SK-N-SH treated with all-trans-retinoic acid at 6 μM for 48 hours (cell line): ENCODE data around the gene SLC35B2.

Experiments
- ATAC-seq: fragments of 200-7000 bp; cut with Tn5 transposase; 3 replicates; pipeline ENCODE4 v1.9.1; 2020; ENCODE audit warnings: mild to moderate bottlenecking, moderate library complexity
- ARNTL ChIP-seq: fragments of 450-650 bp; formaldehyde crosslinking; IDR thresholded peaks from 2 replicates; pipeline ENCODE4 v1.5.0; 2020; ENCODE audit warnings: low read depth, mild to moderate bottlenecking, moderate library complexity, borderline replicate concordance
- BACH2 ChIP-seq: fragments of 250-450 bp; sonication (Bioruptor Pico); IDR thresholded peaks from 2 replicates; pipeline ENCODE4 v1.9.0; 2021; ENCODE audit warnings: mild to moderate bottlenecking, borderline replicate concordance
- CSDC2 ChIP-seq: fragments of 250-450 bp; sonication (Bioruptor Pico); IDR thresholded peaks from 2 replicates; pipeline ENCODE4 v1.5.0; 2020; ENCODE audit warnings: mild to moderate bottlenecking, moderate library complexity
- OSR1 ChIP-seq: fragments of 250-450 bp; sonication (Bioruptor Pico); IDR thresholded peaks from 2 replicates; pipeline ENCODE4 v1.8.0; 2022; ENCODE audit warnings: moderate library complexity, mild to moderate bottlenecking, inconsistent platforms
- PATZ1 ChIP-seq: fragments of 250-450 bp; sonication (Bioruptor Pico); IDR thresholded peaks from 2 replicates; pipeline ENCODE4 v1.8.0; 2020; ENCODE audit warnings: mild to moderate bottlenecking, moderate library complexity, borderline replicate concordance
- PPARA ChIP-seq: fragments of 250-450 bp; sonication (Bioruptor Pico); IDR thresholded peaks from 2 replicates; pipeline ENCODE4 v1.5.0; 2020; ENCODE audit warnings: mild to moderate bottlenecking, borderline replicate concordance
- RARB ChIP-seq: fragments of 250-450 bp; sonication (Bioruptor Pico); IDR thresholded peaks from 2 replicates; pipeline ENCODE4 v1.8.0; 2021; ENCODE audit warnings: mild to moderate bottlenecking, moderate library complexity
- SNAI2 ChIP-seq: fragments of 250-450 bp; sonication (Bioruptor Pico); IDR thresholded peaks from 2 replicates; pipeline ENCODE4 v1.5.0; 2020; ENCODE audit warnings: mild to moderate bottlenecking, moderate library complexity
- ZC3H10 ChIP-seq: fragments of 250-450 bp; sonication (Bioruptor Pico); IDR thresholded peaks from 2 replicates; pipeline ENCODE4 v1.5.1; 2021; ENCODE audit warnings: mild to moderate bottlenecking, moderate library complexity
- ZFP3 ChIP-seq: fragments of 250-450 bp; sonication (Bioruptor Pico); IDR thresholded peaks from 2 replicates; pipeline ENCODE4 v1.5.0; 2020; ENCODE audit warnings: mild to moderate bottlenecking, moderate library complexity
- ZFP30 ChIP-seq: fragments of 450-650 bp; formaldehyde crosslinking; IDR thresholded peaks from 2 replicates; pipeline ENCODE4 v1.5.0; 2022; ENCODE audit warnings: mild to moderate bottlenecking, moderate library complexity
- ZNF70 ChIP-seq: fragments of 450-650 bp; formaldehyde crosslinking; IDR thresholded peaks from 2 replicates; pipeline ENCODE4 v1.5.0; 2020; ENCODE audit warnings: mild to moderate bottlenecking, moderate library complexity
- ZNF8 ChIP-seq: fragments of 450-650 bp; formaldehyde crosslinking; IDR thresholded peaks from 2 replicates; pipeline ENCODE4 v1.5.0; 2020; ENCODE audit warnings: mild to moderate bottlenecking, moderate library complexity
- TF ChIP-seq, protein P1 (sequence below): fragments of 250-450 bp; sonication (Bioruptor Pico); IDR thresholded peaks from 2 replicates; pipeline ENCODE4 v1.5.1; 2021; ENCODE audit warnings: mild to moderate bottlenecking, moderate library complexity
- TF ChIP-seq, protein P2 (sequence below): fragments of 250-450 bp; sonication (Bioruptor Pico); IDR thresholded peaks from 2 replicates; pipeline ENCODE4 v1.5.1; 2020; ENCODE audit warnings: low read depth, mild to moderate bottlenecking, moderate library complexity

The SLC35B2 gene

GRCh38 chr6:44251576-44252524, 5.5 kb downstream of the SLC35B2 start (continued):
- TF ChIP-seq, protein P1, sequence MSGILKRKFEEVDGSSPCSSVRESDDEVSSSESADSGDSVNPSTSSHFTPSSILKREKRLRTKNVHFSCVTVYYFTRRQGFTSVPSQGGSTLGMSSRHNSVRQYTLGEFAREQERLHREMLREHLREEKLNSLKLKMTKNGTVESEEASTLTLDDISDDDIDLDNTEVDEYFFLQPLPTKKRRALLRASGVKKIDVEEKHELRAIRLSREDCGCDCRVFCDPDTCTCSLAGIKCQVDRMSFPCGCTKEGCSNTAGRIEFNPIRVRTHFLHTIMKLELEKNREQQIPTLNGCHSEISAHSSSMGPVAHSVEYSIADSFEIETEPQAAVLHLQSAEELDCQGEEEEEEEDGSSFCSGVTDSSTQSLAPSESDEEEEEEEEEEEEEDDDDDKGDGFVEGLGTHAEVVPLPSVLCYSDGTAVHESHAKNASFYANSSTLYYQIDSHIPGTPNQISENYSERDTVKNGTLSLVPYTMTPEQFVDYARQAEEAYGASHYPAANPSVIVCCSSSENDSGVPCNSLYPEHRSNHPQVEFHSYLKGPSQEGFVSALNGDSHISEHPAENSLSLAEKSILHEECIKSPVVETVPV (CRISPR knock-in tag) = no peak
- TF ChIP-seq PATZ1 (CRISPR knock-in tag) = no peak

DNA sequence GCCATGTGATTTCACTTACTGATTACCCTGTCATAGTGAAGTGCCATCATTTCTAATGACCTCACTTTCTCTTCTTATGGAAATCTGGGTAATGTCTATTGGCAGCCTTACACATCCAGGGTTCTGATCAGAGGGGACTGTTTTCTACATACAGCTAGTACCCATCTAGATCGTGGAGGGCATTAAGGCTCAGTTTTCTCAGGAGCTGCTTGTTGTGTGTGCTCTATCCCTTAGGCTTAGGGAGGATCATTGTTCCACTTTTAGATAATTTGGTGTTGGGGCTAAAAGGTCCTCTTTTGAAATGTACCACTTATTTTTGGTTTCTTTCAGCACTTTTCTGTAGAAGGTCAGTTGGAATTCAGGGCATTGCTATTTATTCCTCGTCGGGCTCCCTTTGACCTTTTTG, 6.6 kb downstream of the SLC35B2 start:
- no peak for ATAC-seq
- TF ChIP-seq ARNTL (CRISPR knock-in tag) (no peak), SNAI2 (CRISPR knock-in tag) (no peak), ZNF70 (CRISPR knock-in tag) (no peak), OSR1 (CRISPR knock-in tag) (no peak)

DNA sequence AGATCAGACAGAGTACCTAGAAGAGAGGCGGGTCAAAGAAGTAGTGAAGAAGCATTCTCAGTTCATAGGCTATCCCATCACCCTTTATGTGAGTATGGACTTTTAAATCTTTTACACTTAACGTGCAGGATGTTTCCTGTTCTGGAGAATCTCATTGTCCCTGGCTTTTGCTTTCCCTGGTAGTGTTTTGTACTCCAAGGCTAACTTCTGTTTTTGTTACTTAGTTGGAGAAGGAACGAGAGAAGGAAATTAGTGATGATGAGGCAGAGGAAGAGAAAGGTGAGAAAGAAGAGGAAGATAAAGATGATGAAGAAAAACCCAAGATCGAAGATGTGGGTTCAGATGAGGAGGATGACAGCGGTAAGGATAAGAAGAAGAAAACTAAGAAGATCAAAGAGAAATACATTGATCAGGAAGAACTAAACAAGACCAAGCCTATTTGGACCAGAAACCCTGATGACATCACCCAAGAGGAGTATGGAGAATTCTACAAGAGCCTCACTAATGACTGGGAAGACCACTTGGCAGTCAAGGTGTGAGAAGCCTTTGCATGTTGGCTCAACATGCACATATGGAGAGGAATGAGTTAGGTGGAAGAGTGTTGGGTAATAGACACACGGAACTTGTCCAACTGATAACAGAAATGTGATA, 7.1 kb downstream of the SLC35B2 start:
- no peak for ATAC-seq
- TF ChIP-seq, protein P2, sequence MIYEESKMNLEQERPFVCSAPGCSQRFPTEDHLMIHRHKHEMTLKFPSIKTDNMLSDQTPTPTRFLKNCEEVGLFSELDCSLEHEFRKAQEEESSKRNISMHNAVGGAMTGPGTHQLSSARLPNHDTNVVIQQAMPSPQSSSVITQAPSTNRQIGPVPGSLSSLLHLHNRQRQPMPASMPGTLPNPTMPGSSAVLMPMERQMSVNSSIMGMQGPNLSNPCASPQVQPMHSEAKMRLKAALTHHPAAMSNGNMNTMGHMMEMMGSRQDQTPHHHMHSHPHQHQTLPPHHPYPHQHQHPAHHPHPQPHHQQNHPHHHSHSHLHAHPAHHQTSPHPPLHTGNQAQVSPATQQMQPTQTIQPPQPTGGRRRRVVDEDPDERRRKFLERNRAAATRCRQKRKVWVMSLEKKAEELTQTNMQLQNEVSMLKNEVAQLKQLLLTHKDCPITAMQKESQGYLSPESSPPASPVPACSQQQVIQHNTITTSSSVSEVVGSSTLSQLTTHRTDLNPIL (CRISPR knock-in tag) = no peak

DNA sequence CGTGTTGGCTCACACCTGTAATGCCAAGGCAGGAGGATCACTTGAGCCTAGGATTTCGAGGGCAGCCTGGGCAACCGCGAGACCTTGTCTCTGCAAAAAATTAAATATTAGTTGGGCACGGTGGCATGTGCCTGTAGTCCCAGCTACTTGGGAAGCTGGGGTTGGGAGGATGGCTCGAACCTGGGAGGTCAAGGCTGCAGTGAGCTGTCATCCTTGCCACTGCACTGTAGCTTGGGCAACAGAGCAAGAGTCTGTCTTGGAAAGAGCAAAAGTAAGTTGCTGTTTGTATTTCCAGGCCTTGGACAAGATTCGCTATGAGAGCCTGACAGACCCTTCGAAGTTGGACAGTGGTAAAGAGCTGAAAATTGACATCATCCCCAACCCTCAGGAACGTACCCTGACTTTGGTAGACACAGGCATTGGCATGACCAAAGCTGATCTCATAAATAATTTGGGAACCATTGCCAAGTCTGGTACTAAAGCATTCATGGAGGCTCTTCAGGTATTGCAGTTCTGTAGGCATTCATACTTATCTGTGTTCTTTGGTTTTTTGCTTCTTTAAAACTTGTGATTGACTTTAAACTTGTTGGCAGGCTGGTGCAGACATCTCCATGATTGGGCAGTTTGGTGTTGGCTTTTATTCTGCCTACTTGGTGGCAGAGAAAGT, 8.1 kb downstream of the SLC35B2 start:
- ATAC-seq = no peak
- TF ChIP-seq ZFP3 (no peak), ZNF8 (CRISPR knock-in tag) (no peak), PATZ1 (CRISPR knock-in tag) (no peak), RARB (CRISPR knock-in tag) (no peak), SNAI2 (CRISPR knock-in tag) (no peak), CSDC2 (CRISPR knock-in tag) (no peak), ZNF70 (CRISPR knock-in tag) (no peak), OSR1 (CRISPR knock-in tag) (no peak)

- ATAC-seq = no peak
- TF ChIP-seq BACH2 (CRISPR knock-in tag) (no peak), ARNTL (CRISPR knock-in tag) (no peak), PPARA (CRISPR knock-in tag) (no peak), ZNF70 (CRISPR knock-in tag) (no peak), SNAI2 (CRISPR knock-in tag) (no peak), CSDC2 (CRISPR knock-in tag) (no peak), RARB (CRISPR knock-in tag) (no peak), ZC3H10 (CRISPR knock-in tag) (no peak), ZFP30 (no peak), ZNF8 (CRISPR knock-in tag) (no peak), OSR1 (CRISPR knock-in tag) (no peak)
- TF ChIP-seq, protein P1 (CRISPR knock-in tag) = no peak
- TF ChIP-seq, protein P2 (CRISPR knock-in tag) = no peak
Observed at GRCh38 chr6:44248579-44248978, 8.7 kb downstream of the SLC35B2 start.
